Pancreas (tissue), 10 donors: ENCODE data around the gene OR14J1. TPM values are rescaled to one million over a fixed set of nuclear protein-coding genes. Genes with fewer than 3 reads are reported as not detected.

Experiments used
- ATAC-seq, 4 donors: fragments of 200-7000 bp; cut with Tn5 transposase; one replicate each; pipeline versions ENCODE4 v1.8.0 to v1.9.1; 2020; ENCODE audit warnings: mild to moderate bottlenecking in 4 of 4, moderate library complexity in 4 of 4
- DNase-seq, 6 donors: peaks; one replicate each; pipeline ENCODE4 v3.0.0-alpha.2; 2020
- FAIRE-seq: peaks from 2 replicates; lab custom pipeline; 2012; peaks lifted over from hg19 to GRCh38; lab: Jason Lieb, UNC
- H3K27ac ChIP-seq, 4 donors: fragments of 200-600 bp; sonication (generic); 1 replicate in 3 of 4; 2 replicates in 1 of 4; pipeline versions ENCODE4 v1.5.0 to v1.8.0; 2020
- H3K27me3 ChIP-seq, 4 donors: fragments of 200-600 bp; one replicate each; pipeline ENCODE4 v1.8.0; 2021
- H3K36me3 ChIP-seq, 3 donors: fragments of 200-600 bp; sonication (generic) in 1 of 3; one replicate each; pipeline versions ENCODE4 v1.5.0 to v1.8.0; 2020 to 2021
- H3K4me1 ChIP-seq, 3 donors: fragments of 200-600 bp; one replicate each; pipeline ENCODE4 v1.8.0; 2021
- H3K4me3 ChIP-seq, 4 donors: fragments of 200-600 bp; sonication (generic) in 2 of 4; one replicate each; pipeline versions ENCODE4 v1.5.0 to v1.8.0; 2020 to 2021
- H3K9me3 ChIP-seq, 4 donors: fragments of 200-600 bp; one replicate each; pipeline ENCODE4 v1.8.0; 2021
- CTCF ChIP-seq, 4 donors: fragments of 200-600 bp; sonication (generic) in 3 of 4; IDR thresholded peaks; one replicate each; pipeline versions ENCODE4 v1.5.0 to v1.8.0; 2021; ENCODE audit warnings: antibody characterized with exemption in 4 of 4
- WGBS, 2 donors: extraction: QIAGEN DNeasy Blood & Tissue Kit; methylation state at CpG; one replicate each; pipeline ENCODE4 v1.1.7; 2013; 5-methylcytosine and 5-hydroxymethylcytosine counted together
- intact Hi-C, 3 donors: fragments of 100-400 bp; cut with DNase I; formaldehyde crosslinking; loops; one replicate each; pipeline versions ENCODE4 v1.11.1 to v1.14.2; 2022
- polyA plus RNA-seq, 2 donors: library from polyadenylated mRNA; stranded (reverse); fragments of 200-250 nt; gene quantifications; one replicate each; pipeline ENCODE4 v1.2.3, GENCODE V29; 2013
- total RNA-seq, 6 donors: library from RNA; stranded (reverse); fragmentation: NEBNext Ultra II Directional in 4 of 6; extraction: Animal tissue kit (Norgen Biotek cat#: 25700) in 4 of 6; gene quantifications; one replicate each; pipeline versions ENCODE4 v1.2.1 to v1.2.4, GENCODE V29; 2021 to 2023
- donor health status: healthy with polysubstance abuse.
- donor health status: DM: no; HTN: no; CAD: no; lungs with moderate emphysema.
- donor health status: DM: no; HTN: no; CAD: no.
- donor health status: control.
- donor health status: control.
- donor health status: Bipolar disorder and iron deficiency.
- donor health status: DM: yes; HTN: yes; CAD: no.
- donor health status: DM: no; HTN: no; CAD: no.
- donor health status: DM: no; HTN: no; CAD: no.
- donor health status: DM: yes; HTN: yes; CAD: no.

OR14J1 gene
- total RNA-seq (not detected), polyA plus RNA-seq (not detected)

GRCh38 chr6:29301316-29301715 is at the start of gene OR14J1:
OR14J1 (plus strand) TSS chr6:29301701; CDS start chr6:29306690, 4,989 bp downstream.
- intact Hi-C loops, result no loop called here
- no peak for ATAC-seq

GRCh38 chr6:29251736-29252135 is 49.8 kb upstream of the OR14J1 start:
- no peaks in the 10 kb centered on the region for H3K9me3 ChIP-seq
- H3K4me3 ChIP-seq, result no peak overlapping the region
- no peaks in the 10 kb centered on the region for H3K36me3 ChIP-seq
- H3K4me1 ChIP-seq, result no peaks in the 10 kb centered on the region
- intact Hi-C loops, result no loop called here
- ATAC-seq (no peak), FAIRE-seq (no peak), DNase-seq (no peak)
- WGBS, 2 donors, result 78 to 80% methylated on average over 9 of the region's 9 CpGs
- TF ChIP-seq CTCF (IDR thresholded peaks at IDR 0.05), result no peak
- H3K27me3 ChIP-seq, result no peaks in the 10 kb centered on the region
- H3K27ac ChIP-seq, result no peak overlapping the region

More at GRCh38 chr6:29301316-29301715, at the start of gene OR14J1:
- Histone ChIP-seq H3K4me3 (no peak within 1 kb of the TSS), H3K4me1 (no peaks in the 10 kb centered on the region), H3K27me3 (peaks cover 0 to 7% (median 0%) of the 10 kb centered on the region in 4 donors), H3K9me3 (no peaks in the 10 kb centered on the region), H3K36me3 (no peaks in the 10 kb centered on the region), H3K27ac (no peak within 1 kb of the TSS)
- WGBS, 2 donors, result 14 to 23% methylated on average over 3 of the region's 3 CpGs
- FAIRE-seq (no peak), DNase-seq (no peak)
- TF ChIP-seq CTCF (IDR thresholded peaks at IDR 0.05), result no peak

GRCh38 chr6:29255530-29255929 is 46.0 kb upstream of the OR14J1 start:
- intact Hi-C loops, result no loop called here

GRCh38 chr6:29259721-29260120 is 41.8 kb upstream of the OR14J1 start:
- H3K27me3 ChIP-seq, result no peaks in the 10 kb centered on the region
- H3K36me3 ChIP-seq, result no peaks in the 10 kb centered on the region
- FAIRE-seq (no peak), DNase-seq (no peak), ATAC-seq (no peak)
- H3K4me3 ChIP-seq, result no peak overlapping the region
- no peaks in the 10 kb centered on the region for H3K4me1 ChIP-seq
- 50 to 63% methylated on average over 2 of the region's 2 CpGs for WGBS, 2 donors
- no peaks in the 10 kb centered on the region for H3K9me3 ChIP-seq
- intact Hi-C loops, result no loop called here
- TF ChIP-seq CTCF (IDR thresholded peaks at IDR 0.05), result no peak
- no peak overlapping the region for H3K27ac ChIP-seq

More at GRCh38 chr6:29255530-29255929, 46.0 kb upstream of the OR14J1 start:
- ATAC-seq, result no peak
- no peak for TF ChIP-seq CTCF (IDR thresholded peaks at IDR 0.05)
- WGBS, 2 donors, result 64 to 77% methylated on average over 2 of the region's 2 CpGs
- no peak overlapping the region for H3K4me3 ChIP-seq
- no peak overlapping the region for H3K27ac ChIP-seq
- no peaks in the 10 kb centered on the region for H3K27me3 ChIP-seq
- no peak for FAIRE-seq
- no peak for DNase-seq
- no peaks in the 10 kb centered on the region for H3K36me3 ChIP-seq
- no peaks in the 10 kb centered on the region for H3K9me3 ChIP-seq
- H3K4me1 ChIP-seq, result no peaks in the 10 kb centered on the region

- FAIRE-seq, result no peak
- no peaks in the 10 kb centered on the region for H3K36me3 ChIP-seq
- 44 to 49% methylated on average over 3 of the region's 3 CpGs for WGBS, 2 donors
Observed at GRCh38 chr6:29263001-29263400, 38.5 kb upstream of the OR14J1 start.

More at GRCh38 chr6:29263001-29263400, 38.5 kb upstream of the OR14J1 start:
- no peak for ATAC-seq
- H3K4me1 ChIP-seq, result no peaks in the 10 kb centered on the region
- H3K4me3 ChIP-seq, result no peak overlapping the region
- DNase-seq, result no peak
- H3K27ac ChIP-seq, result no peak overlapping the region
- intact Hi-C loops, result no loop called here
- TF ChIP-seq CTCF (IDR thresholded peaks at IDR 0.05), result no peak
- no peaks in the 10 kb centered on the region for H3K9me3 ChIP-seq
- H3K27me3 ChIP-seq, result peaks cover 0 to 7% (median 0%) of the 10 kb centered on the region in 4 donors
